Hepatocyte (in vitro differentiated cells): Measurements from ENCODE around the gene GAA. TPM values are rescaled to one million over a fixed set of nuclear protein-coding genes. Genes with fewer than 3 reads are reported as not detected.

Experiments
- DNase-seq: peaks from one replicate; pipeline ENCODE4 v3.0.0-alpha.2; 2016; ENCODE audit warnings: low spot score
- H2AFZ ChIP-seq: fragments of 200-600 bp; sonication (generic); 2 replicates; pipeline ENCODE4 v1.6.0; 2016; ENCODE audit warnings: antibody characterized with exemption, mild to moderate bottlenecking
- H3K27ac ChIP-seq: fragments of 200-600 bp; sonication (generic); 2 replicates; pipeline ENCODE4 v1.5.1; 2016; ENCODE audit warnings: mild to moderate bottlenecking
- H3K27me3 ChIP-seq: fragments of 200-600 bp; sonication (generic); 2 replicates; pipeline ENCODE4 v1.6.1; 2016
- H3K36me3 ChIP-seq: fragments of 200-600 bp; sonication (generic); replicated peaks from 2 replicates; pipeline ENCODE4 v1.5.1; 2016; ENCODE audit warnings: low read depth; ENCODE audit not compliant: insufficient read depth
- H3K4me1 ChIP-seq: fragments of 200-600 bp; sonication (generic); 2 replicates; pipeline ENCODE4 v1.5.1; 2016; ENCODE audit warnings: mild to moderate bottlenecking, moderate library complexity; ENCODE audit not compliant: insufficient read depth
- H3K4me2 ChIP-seq: fragments of 200-600 bp; sonication (generic); 2 replicates; pipeline ENCODE4 v1.6.0; 2016
- H3K4me3 ChIP-seq: fragments of 200-600 bp; sonication (generic); 2 replicates; pipeline ENCODE4 v1.5.1; 2016; ENCODE audit warnings: mild to moderate bottlenecking
- H3K79me2 ChIP-seq: fragments of 200-600 bp; sonication (generic); 2 replicates; pipeline ENCODE4 v1.6.0; 2017; ENCODE audit warnings: mild to moderate bottlenecking
- H3K9me2 ChIP-seq: fragments of 200-600 bp; sonication (generic); replicated peaks from 2 replicates; pipeline ENCODE4 v1.6.0; 2017; ENCODE audit warnings: mild to moderate bottlenecking; ENCODE audit not compliant: insufficient read depth
- H3K9me3 ChIP-seq: fragments of 200-600 bp; sonication (generic); 2 replicates; pipeline ENCODE4 v1.5.1; 2016; ENCODE audit warnings: low read depth, mild to moderate bottlenecking
- H4K20me1 ChIP-seq: fragments of 200-600 bp; sonication (generic); 2 replicates; pipeline ENCODE4 v1.6.0; 2016; ENCODE audit warnings: mild to moderate bottlenecking; ENCODE audit not compliant: insufficient read depth, poor library complexity, severe bottlenecking
- EZH2 ChIP-seq: fragments of 200-600 bp; sonication (generic); IDR thresholded peaks from 2 replicates; pipeline ENCODE4 v1.6.1; 2016; ENCODE audit warnings: antibody characterized with exemption, mild to moderate bottlenecking, borderline replicate concordance
- EZH2phosphoT487 ChIP-seq: fragments of 200-600 bp; sonication (generic); IDR thresholded peaks from one replicate; pipeline ENCODE4 v1.6.1; 2018; ENCODE audit warnings: antibody characterized with exemption, mild to moderate bottlenecking, low read depth, moderate library complexity; ENCODE audit not compliant: unreplicated experiment, severe bottlenecking
- WGBS: methylation state at CpG from one replicate; pipeline ENCODE4 v1.1.6; 2016; ENCODE audit warnings: low lambda C conversion rate; ENCODE audit errors: missing lambda C conversion rate; 5-methylcytosine and 5-hydroxymethylcytosine counted together
- polyA plus RNA-seq: library from polyadenylated mRNA; unstranded; fragments of >200 nt; fragmentation: Nextera tagmentation; extraction: Ambion mirVana; gene quantifications from 2 replicates; pipeline ENCODE4 v1.2.1, GENCODE V29; 2016
- total RNA-seq: library from RNA; depleted of rRNA; stranded (reverse); fragments of >200 nt; gene quantifications from 2 replicates; pipeline ENCODE4 v1.2.3, GENCODE V29; 2014
- TF ChIP-seq, protein P1 (sequence below): fragments of 200-600 bp; sonication (generic); IDR thresholded peaks from 2 replicates; pipeline ENCODE4 v1.5.1; 2016; ENCODE audit warnings: antibody characterized with exemption, mild to moderate bottlenecking; ENCODE audit not compliant: poor library complexity

Gene GAA
- total and polyA plus RNA-seq, 2 experiments from 2014 or later = 37.1 to 43.1 TPM

DNA sequence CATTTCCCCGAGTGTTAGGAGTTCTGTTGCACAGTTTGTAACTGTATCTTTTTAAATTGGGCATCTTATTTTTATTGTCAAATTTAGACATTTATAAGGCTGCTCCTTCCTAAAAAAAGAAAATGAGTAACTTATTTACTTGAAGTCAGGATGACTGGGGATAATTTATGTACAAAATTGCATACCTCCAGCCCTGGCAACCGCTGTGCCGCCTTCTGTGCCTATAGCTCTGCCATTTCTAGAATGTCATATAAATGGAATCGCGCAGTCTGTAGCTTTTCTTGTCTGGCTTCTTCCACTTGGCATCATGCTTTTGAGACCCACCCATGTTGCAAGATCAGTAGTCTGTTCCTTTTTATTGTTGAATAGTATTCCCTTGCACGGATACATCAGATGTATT lies 29.0 kb upstream of the GAA start:
- no peak overlapping the region for H3K4me3 ChIP-seq
- H3K9me3 ChIP-seq = no peaks in the 10 kb centered on the region
- H3K27ac ChIP-seq = no peak overlapping the region
- H3K9me2 ChIP-seq = no peaks in the 10 kb centered on the region
- WGBS = 91% methylated on average over 6 of the region's 6 CpGs
- no peaks in the 10 kb centered on the region for H3K79me2 ChIP-seq
- H3K36me3 ChIP-seq = no peaks in the 10 kb centered on the region
- no peaks in the 10 kb centered on the region for H3K27me3 ChIP-seq
- TF ChIP-seq, protein P1, sequence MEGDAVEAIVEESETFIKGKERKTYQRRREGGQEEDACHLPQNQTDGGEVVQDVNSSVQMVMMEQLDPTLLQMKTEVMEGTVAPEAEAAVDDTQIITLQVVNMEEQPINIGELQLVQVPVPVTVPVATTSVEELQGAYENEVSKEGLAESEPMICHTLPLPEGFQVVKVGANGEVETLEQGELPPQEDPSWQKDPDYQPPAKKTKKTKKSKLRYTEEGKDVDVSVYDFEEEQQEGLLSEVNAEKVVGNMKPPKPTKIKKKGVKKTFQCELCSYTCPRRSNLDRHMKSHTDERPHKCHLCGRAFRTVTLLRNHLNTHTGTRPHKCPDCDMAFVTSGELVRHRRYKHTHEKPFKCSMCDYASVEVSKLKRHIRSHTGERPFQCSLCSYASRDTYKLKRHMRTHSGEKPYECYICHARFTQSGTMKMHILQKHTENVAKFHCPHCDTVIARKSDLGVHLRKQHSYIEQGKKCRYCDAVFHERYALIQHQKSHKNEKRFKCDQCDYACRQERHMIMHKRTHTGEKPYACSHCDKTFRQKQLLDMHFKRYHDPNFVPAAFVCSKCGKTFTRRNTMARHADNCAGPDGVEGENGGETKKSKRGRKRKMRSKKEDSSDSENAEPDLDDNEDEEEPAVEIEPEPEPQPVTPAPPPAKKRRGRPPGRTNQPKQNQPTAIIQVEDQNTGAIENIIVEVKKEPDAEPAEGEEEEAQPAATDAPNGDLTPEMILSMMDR = no peak
- TF ChIP-seq EZH2phosphoT487 (no peak), EZH2 (no peak)
- no peaks in the 10 kb centered on the region for H4K20me1 ChIP-seq
- H3K4me1 ChIP-seq = peaks cover 14% of the 10 kb centered on the region
- DNase-seq = no peak
- no peak overlapping the region for H2AFZ ChIP-seq
- H3K4me2 ChIP-seq = no peak overlapping the region

DNA sequence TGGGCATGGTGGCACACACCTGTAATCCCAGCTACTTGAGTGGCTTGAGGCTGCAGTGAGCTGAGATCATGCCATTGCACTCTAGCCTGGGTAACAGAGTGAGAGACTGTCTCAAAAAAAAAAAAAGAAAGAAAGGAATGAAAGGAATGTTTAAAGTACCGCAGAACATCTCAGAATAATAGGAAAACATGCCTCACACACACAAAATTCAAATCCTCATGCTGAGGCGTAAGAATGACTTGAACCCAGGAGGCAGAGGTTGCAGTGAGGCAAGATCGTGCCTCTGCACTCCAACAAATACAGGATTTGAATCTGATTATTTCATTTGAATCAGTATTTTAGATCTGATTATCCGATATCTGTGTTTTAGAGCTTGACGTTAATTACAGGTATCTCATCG lies 21.3 kb upstream of the GAA start:
- no peaks in the 10 kb centered on the region for H3K27me3 ChIP-seq
- H3K9me2 ChIP-seq = no peaks in the 10 kb centered on the region
- H3K27ac ChIP-seq = no peak overlapping the region
- no peaks in the 10 kb centered on the region for H3K36me3 ChIP-seq
- no peak overlapping the region for H3K4me3 ChIP-seq
- TF ChIP-seq EZH2phosphoT487 (no peak), EZH2 (no peak)
- TF ChIP-seq, protein P1 = no peak
- no peaks in the 10 kb centered on the region for H3K4me1 ChIP-seq
- H2AFZ ChIP-seq = no peak overlapping the region
- WGBS = 84% methylated on average over 6 of the region's 6 CpGs
- no peaks in the 10 kb centered on the region for H3K9me3 ChIP-seq
- no peaks in the 10 kb centered on the region for H3K79me2 ChIP-seq
- no peak for DNase-seq
- no peak overlapping the region for H3K4me2 ChIP-seq
- no peaks in the 10 kb centered on the region for H4K20me1 ChIP-seq

DNA sequence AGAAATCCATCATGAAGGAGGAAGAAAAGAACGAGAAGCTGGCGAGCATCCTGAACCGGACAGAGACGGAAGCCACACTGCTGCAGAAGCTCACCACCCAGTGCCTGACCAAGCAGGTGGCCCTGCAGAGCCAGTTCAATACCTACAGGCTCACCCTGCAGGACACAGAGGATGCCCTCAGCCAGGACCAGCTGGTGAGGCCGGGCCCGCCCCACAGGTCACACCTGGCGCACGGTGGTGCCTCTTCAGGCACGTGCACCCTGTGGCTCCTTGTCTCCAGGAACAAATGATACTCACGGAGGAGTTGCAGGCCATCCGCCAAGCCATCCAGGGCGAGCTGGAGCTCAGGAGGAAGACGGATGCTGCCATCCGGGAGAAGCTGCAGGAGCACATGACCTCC lies 19.8 kb upstream of the GAA start:
- no peaks in the 10 kb centered on the region for H3K4me1 ChIP-seq
- no peak overlapping the region for H3K27ac ChIP-seq
- 96% methylated on average over 14 of the region's 14 CpGs for WGBS
- no peak overlapping the region for H3K4me2 ChIP-seq
- TF ChIP-seq EZH2 (no peak), EZH2phosphoT487 (no peak)
- TF ChIP-seq, protein P1 = no peak
- H3K36me3 ChIP-seq = no peaks in the 10 kb centered on the region
- no peaks in the 10 kb centered on the region for H3K79me2 ChIP-seq
- no peaks in the 10 kb centered on the region for H3K9me2 ChIP-seq
- no peaks in the 10 kb centered on the region for H3K9me3 ChIP-seq
- DNase-seq = no peak
- H4K20me1 ChIP-seq = no peaks in the 10 kb centered on the region
- no peak overlapping the region for H3K4me3 ChIP-seq
- no peak overlapping the region for H2AFZ ChIP-seq
- H3K27me3 ChIP-seq = no peaks in the 10 kb centered on the region
